OCI-M2 (cell line): Measurements from ENCODE around the gene KCNK1.
"Not testable (repeated sequence)": the region's sequence is repeated elsewhere in the genome, so short reads cannot be mapped to it uniquely, and the experiment has no call there.

Experiments
- DNase-seq: peaks from one replicate; lab custom pipeline; 2025; ENCODE audit not compliant: unreplicated experiment; lab: John Stamatoyannopoulos, UW

The KCNK1 gene

DNA sequence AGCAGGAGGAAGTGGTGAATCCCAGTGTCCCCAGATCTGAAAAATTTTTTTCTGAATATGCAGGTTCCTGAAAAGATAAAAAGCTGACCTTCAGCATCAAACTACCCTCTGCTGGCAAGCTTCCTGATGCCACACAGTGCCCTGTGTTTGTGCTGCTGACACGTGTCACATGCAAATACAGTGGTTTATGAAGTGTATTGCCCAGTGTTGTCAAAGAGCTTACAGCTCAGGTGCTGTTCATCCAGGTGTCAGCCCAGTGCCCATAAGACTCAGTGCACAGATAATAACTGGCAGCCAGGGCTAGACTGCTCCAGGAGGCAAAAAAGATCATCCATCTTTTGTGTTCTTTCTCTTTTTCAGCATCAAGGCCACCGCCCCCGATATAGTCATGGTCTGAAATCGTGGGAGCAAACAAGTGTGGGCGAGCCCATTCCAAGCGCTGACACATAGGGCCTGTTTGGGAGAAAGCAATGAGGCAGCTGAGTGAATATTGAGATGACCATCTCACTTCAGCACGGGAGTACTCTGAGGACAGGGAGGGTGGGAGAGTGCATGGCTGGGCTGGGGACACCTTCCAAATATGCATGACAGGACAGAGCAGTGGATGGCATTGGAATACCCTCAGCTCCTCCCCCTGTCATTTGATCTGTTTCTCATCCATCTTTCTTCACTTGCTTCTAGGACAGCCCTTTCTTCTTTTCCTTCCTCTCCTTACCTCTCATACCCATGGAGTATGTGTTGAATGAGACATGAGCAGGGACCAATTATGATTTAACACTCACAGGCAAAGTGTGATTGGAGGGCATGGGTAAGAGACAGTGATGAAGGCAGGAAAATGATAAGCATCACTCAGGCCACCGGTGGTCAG is 6.4 kb upstream of the KCNK1 start:
- DNase-seq, result no peak

DNA sequence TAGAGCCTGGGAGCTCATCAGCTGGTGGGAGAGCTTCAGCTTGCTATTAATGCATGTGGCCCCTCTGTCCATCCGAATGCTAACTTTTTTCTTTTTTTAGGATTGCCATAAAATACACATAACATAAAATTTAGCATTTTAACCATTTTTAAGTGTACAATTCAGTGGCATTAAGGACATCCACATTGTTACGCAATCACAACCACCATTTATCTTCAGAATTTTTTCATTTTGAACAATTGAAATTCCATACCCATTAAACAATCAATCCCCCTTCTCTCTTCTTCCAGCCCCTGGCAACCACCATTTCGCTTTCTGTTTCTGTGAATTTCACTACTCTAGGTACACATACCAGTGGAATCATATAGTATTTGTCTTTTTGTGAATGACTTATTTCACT is 4.9 kb upstream of the KCNK1 start:
- no peak for DNase-seq

DNA sequence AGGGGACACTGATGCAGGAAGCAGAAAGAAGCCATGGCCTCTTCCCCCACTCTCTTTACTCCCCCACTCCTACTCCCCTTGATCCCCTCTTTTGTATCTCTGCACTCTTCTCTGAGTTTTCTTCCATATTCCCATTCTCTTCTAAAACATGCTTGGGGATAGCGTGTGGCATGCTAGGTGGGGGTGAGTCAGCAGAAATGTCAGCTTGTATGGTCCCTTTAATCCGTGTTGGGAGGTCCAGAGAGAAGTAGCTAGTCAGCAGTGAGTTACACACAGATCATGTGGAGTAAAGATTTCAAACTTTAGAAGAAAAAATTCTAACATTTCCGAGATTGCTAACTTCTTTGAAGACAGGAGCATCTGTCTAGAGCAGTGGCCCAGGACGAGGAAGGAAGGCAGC is 4.0 kb upstream of the KCNK1 start:
- no peak for DNase-seq

DNA sequence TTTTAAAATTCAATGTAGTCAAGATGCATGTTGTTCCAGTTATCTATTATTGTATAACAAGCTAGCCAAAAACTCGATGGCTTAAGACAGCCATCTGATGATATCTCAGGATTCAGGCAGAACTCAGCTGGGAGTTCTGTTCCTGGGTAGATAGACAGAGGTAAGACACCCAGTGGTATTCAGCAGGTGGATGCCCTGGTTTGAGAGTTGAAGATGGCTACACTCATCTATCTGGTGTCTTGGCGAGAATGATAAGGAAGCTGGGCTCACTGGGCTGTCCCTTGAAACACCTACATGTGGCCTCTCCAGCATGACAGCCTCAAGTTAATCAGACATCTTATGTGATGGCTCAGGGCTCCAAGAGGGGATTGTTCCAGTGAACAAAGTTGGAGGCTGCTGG is 3.3 kb upstream of the KCNK1 start:
- DNase-seq, result no peak

DNA sequence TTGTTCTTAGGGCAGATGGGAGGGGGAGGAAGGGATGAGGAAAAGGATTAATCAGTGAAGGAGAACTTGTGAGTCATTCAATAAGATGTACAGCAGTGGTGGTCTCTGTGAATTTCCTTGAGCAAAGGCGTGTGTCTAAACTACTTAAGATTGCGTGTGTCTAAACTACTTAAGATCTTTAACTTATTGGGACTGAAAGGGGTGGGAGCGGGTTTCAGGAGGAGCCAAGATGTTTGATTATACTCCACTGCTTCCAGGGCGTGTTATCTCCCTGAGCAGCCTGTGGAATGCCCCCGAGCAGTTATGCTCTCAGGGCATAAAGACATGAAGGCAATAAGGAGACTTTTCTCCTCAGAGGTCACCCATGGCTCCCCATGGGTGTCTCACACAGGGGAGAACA is 2.5 kb upstream of the KCNK1 start:
- not testable (repeated sequence) for DNase-seq

DNA sequence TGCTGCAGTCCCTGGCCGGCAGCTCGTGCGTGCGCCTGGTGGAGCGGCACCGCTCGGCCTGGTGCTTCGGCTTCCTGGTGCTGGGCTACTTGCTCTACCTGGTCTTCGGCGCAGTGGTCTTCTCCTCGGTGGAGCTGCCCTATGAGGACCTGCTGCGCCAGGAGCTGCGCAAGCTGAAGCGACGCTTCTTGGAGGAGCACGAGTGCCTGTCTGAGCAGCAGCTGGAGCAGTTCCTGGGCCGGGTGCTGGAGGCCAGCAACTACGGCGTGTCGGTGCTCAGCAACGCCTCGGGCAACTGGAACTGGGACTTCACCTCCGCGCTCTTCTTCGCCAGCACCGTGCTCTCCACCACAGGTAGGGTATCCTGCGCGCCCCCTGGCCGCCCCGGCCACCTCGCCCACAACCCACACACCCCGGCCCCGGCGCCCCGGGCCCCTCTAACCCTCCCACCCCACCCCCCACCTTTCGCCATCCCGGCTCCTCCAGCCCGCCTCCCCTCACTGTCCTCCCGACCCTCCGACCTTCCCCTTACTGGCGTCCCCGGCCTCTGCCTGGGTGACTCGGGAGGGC is 352 bp downstream of the KCNK1 start:
- no peak for DNase-seq

DNA sequence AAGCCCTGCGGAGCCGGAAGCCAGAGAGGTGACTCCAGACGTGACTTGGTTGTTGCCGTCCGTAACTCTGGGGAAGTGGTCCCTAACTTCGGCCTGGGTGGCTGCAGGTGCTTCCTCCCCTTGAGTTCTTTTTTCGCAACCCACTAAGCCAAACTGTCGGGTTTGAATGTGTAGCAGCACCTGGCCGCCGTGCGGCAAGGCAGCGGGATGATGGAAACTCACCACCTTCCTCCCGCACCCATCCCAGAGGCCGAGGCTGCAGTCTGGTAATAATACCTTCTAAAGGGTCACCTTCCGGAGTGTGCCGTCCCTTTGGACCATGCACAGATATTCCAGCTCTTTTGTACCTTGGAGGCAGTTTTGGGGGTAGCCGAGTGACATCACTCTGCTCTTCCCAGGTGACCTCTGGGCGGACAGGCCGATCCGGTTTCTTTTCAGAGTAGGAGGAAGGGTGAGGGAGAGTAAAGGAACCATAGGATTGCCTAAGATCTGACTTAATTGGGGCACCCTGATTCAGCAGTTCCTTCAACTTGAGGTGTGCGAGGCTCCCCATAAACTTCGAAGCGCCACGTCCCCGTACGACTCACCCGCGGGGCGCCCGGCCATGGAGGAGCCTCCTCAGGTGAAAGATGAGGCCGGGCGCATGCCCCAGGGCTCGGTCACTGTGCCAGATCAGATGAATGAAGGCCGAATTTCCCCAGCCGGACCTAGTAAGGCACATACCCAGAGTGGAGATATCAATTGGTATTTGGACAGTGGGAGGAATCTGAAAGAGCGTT is 1.0 kb downstream of the KCNK1 start:
- no peak for DNase-seq

DNA sequence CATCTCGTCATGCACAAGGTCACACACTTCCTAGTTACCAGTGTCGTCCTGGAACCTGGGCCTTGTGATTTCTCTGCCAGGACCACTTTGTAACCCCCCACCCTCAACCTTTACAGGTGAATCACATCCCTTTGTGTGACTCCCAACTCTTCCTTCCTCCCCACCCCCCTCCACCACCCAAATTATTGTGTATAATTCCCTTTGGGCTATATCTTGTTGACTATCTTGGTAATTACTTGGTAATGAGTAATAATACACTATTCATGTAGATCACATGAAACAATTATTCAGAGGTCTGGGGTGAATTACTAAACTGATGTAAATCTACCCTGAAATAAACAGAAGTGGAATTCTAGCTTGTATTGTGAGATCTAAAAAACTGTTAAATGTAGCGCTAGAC is 1.7 kb downstream of the KCNK1 start:
- no peak for DNase-seq

DNA sequence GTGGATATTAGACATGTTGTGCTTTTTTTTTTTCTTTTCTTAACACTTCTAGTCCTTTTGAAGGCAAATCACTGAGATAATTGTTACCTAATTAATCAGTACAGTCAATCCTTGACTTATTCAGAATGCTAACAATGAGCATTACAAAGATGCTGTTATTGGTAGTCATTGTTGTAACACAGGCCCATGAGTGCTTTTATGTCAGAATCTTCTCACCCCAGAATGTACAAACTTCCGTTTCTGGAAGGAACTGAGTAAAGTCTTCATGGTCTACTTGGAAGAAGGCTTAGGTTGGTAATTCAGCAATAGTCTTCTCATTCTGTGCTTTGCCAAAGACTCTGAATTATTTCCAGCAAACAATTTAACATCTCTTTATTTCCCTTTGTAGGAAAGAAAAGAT is 3.1 kb downstream of the KCNK1 start:
- DNase-seq, result no peak

DNA sequence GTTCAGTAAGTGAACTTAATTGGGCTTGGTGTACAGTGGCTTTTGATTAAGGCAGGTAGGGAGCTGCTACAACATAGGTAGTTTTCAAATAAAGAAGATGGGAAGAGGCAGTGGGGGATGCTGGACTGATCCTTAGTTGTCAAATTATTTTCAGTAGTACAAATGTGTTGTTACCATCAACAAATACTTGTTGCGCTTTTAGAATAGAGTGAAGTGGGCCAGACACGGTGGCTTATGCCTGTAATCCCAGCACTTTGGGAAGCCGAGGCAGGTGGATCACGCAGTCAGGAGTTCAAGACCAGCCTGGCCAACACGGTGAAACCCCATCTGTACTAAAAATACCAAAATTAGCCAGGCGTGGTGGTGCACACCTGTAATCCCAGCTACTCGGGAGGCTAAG is 5.5 kb downstream of the KCNK1 start:
- not testable (repeated sequence) for DNase-seq

DNA sequence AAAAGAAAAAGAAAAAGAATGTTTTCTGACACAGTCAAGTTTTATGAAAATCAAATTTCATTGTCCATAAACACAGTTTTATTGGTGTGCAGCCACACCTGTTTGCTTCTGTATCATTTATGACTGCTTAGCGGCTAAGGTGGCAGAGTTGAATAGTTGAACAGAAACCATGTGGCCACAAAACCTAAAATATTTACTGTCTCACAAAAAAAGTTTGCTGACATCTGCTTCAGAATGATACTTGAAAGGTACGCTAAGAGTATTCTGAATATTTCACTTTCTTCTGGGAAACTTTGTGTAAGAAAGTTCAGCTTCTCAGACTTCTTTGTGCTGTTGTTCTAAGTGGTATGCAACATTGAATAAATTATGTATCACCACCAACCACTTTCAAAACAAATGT is 6.2 kb downstream of the KCNK1 start:
- DNase-seq, result no peak

DNA sequence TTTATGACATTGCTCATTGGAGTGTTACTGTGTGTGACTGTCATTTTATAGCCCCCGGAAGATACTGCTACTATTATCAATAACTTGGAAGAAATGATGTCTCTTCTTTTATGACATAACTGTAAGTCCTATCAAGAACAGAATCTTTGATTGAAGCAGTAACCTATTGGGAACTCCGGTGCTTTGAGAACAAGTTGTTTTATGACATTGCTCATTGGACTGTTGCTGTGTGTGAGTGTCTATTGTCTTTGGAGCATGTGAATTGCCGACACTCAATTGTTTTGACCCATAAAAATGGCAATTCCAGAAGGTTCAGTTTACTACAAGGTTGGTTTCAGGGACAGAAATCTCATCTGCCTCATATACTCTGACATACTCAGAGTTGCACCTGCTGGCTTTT is 8.0 kb downstream of the KCNK1 start:
- no peak for DNase-seq

DNA sequence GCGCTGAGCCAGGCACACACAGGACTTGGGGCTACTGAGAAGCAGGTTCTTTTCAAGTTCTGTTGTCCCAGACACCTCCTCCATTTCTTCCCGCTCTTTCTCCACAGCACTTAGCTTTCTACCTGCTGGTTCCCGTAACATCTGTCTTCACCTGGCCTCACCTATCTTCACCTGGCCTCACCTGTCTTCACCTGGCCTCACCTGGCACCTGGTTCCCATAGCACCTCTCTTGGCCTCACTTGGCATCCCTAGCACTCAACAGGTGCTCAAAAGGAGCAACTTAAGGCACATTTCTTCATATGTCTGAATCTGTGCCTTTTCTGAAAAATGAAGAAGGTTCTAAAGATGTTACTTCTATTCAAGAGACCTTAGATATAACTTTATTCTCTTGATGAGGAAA is 10.4 kb downstream of the KCNK1 start:
- DNase-seq, result no peak

DNA sequence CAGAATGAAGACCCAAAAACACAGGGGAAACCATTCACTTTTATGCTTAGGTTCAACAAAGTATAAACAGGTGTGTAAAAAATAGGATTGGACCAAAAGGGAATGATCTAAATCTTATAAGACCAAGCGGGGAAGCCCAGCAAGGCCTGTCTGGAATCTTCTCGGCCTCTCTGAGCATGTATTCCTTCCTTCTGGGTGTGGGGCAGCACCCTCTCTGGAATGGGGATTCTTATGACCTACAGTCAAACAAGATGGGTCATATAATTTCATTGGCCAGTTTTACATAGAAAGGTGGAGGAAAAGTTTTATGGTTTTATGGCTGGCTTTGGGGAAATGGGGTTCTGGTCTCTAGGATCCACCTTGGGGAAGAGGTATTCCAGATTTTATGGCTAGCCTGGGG is 11.2 kb downstream of the KCNK1 start:
- DNase-seq, result no peak

DNA sequence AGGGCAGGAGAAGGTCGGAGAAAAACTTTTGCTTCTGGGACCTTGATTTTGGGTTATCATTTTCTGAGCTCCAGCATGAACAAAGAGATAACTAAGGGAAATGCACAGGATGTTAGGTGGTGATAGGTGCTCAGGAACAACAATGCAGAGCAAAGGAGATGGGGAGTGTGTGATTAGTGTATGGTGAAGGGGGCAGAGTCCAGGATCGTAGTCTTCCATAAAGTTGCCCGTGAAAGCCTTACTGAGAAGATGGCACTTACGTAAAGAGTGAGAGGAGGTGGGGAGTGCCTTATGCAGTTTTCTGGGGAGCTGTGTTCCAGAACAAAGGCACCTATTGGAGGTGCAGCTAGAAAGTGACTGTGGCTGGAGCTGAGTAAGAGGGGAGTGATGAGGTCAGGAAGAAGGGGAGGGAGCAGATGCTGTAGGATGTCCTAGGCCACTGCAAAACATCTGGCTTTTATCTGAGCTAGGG is 11.6 kb downstream of the KCNK1 start:
- no peak for DNase-seq

DNA sequence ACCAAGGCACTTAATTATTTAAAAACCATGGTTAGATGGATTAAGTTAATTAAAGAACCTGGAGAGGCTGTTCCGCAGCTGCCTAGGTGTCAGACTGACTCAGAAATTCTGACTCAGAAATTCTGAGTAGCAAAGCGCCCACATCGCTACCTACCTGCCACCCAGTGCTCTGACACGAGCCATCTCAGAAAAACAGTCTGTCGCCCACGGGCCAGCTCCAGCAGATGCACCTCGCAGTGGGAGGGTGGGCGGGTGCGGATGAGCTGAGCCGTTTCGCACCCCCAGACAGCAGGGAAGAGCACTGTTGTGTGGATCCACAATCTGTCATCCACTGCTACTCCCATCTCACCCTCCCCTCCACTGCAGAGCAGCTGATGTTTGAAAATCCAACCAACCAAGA is 13.5 kb downstream of the KCNK1 start:
- DNase-seq, result no peak

DNA sequence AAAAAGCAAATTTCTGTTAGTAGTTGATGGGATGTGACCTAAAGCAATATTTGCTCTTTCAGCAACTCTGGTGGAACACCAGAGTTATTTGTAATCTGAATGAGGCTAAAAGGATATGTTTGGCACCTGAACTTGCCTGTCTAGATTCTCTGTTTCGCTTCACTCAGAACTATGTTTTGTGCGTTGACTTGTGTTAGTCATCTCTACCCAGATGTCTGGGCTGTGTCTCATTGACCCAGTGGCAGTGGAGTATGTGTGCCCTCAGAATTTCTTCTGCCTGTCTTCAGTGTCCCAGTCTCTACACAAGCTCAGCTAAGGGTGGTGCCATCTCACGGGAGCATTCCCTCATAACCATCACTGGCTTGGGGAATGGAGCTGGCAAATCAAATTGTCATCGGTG is 13.9 kb downstream of the KCNK1 start:
- DNase-seq, result no peak

DNA sequence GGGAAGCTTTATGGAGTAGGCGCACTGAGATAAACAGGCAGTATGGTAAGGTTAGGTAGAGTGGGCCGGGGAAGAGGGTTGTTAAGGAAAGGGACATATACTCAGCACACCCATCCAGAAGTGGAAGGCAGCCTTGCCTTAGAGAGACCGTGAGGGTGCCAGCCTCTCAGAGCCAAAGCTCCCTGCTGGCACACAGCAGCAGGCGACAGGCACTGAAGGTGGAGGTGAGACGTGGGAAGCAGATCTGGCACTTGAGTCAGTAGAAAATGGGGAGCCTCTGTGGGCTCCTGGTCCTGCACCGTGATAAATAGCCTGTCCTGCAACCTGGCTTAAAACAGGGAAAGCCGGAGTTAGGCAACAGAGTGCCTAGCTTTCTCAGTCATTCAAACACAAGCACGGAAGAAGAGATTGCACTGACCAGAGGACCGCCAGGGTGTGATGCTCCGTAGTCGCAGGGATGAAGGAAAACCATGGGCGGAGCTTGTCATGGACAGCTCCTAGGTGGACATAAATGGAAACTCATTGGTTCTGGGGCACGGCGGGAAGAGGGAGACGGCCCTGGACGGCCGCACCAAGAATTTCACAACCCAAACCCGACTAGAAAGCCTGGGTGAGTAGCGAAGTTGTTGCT is 15.5 kb downstream of the KCNK1 start:
- DNase-seq, result no peak

DNA sequence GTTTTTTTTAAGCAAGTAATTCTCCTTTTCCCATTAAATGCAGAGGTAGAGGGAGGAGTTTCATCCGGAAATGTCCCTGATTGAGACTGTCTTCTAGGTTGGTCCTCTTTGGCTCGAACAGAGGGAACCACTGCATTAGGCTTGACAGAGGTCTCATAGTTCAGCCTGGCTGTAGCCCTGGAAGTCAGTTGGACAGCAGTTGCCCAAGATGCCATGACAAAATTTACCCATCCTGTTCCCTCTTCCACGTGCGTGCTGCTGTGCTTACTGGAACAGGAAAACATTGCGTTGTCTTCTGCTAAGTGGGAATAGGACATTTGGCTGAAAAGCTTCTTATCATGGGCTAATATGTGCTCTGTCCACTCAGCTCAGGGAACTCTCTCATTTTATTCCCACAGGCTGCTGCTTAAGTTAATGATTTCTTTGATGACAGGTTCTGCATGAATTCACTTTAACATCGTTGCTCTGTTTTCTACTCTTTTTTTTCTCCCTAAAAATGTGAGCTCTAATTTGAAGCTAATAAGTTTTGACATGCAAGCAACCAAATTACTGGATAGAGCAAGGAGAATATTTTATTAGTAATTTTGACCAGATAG is 18.0 kb downstream of the KCNK1 start:
- DNase-seq, result no peak

DNA sequence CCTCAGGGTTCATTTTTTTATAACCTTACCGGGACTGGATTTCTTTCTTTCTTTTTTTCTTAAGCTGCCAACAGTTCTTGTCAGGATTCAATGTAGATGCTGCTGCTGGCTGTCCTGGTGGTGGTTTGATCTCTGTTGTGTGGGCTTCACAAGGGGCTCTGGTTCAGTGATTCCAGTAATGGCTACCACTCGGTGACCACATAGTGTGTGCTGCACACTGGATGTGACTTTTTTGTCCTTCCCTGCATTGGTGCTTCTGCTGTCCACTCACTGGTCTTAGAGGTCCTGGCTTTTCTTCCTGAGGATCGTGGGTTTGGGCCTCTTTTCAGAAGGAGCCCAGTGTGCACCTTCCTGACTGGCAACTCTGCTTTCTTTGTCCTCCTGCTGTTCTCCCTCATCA is 18.5 kb downstream of the KCNK1 start:
- DNase-seq, result no peak
